HG03103 (cell line): ENCODE data around the gene CYSTM1.

ENCODE experiments used
- ATAC-seq: cut with Tn5 transposase; IDR thresholded peaks from one replicate; pipeline ENCODE4 v1.9.1; 2021; ENCODE audit warnings: low read depth; ENCODE audit not compliant: unreplicated experiment

CYSTM1 gene

GRCh38 chr5:140174465-140175366, at the start of gene CYSTM1:
TSS of gene CYSTM1 (plus strand) at chr5:140175188. CDS start at chr5:140194466, 19,278 bp downstream.
- peak; percentile 89 for ATAC-seq

GRCh38 chr5:140125637-140126036, 49.4 kb upstream of the CYSTM1 start, which contains the start of gene IGIP:
TSS of gene IGIP (plus strand) at chr5:140125937. CDS start at chr5:140128477, 2,540 bp downstream.
- ATAC-seq, result no peak

- no peak for ATAC-seq
These were observed 48.5 kb upstream of the CYSTM1 start for GRCh38 chr5:140126315-140127012.

GRCh38 chr5:140128376-140128775, 46.6 kb upstream of the CYSTM1 start:
- no peak for ATAC-seq

GRCh38 chr5:140130949-140131733, 43.8 kb upstream of the CYSTM1 start:
- no peak for ATAC-seq

- ATAC-seq, result no peak
These were observed 43.0 kb upstream of the CYSTM1 start for GRCh38 chr5:140131967-140132409.

- ATAC-seq, result no peak
These were observed 41.3 kb upstream of the CYSTM1 start for GRCh38 chr5:140133514-140134167.

- ATAC-seq, result no peak
These were observed 40.6 kb upstream of the CYSTM1 start for GRCh38 chr5:140134277-140134935.

- ATAC-seq, result no peak
These were observed 39.9 kb upstream of the CYSTM1 start for GRCh38 chr5:140135127-140135526.

GRCh38 chr5:140136624-140137023, 38.4 kb upstream of the CYSTM1 start:
- ATAC-seq, result no peak

- no peak for ATAC-seq
These were observed 34.6 kb upstream of the CYSTM1 start for GRCh38 chr5:140140435-140140834.

GRCh38 chr5:140141241-140141640, 33.7 kb upstream of the CYSTM1 start:
- ATAC-seq, result no peak

- no peak for ATAC-seq
These were observed 32.7 kb upstream of the CYSTM1 start for GRCh38 chr5:140142246-140142645.

GRCh38 chr5:140142856-140143255, 32.1 kb upstream of the CYSTM1 start:
- ATAC-seq, result no peak

GRCh38 chr5:140143521-140144258, 31.3 kb upstream of the CYSTM1 start:
- ATAC-seq, result no peak

GRCh38 chr5:140145256-140145655, 29.7 kb upstream of the CYSTM1 start:
- no peak for ATAC-seq

GRCh38 chr5:140145818-140146522, 29.0 kb upstream of the CYSTM1 start:
- no peak for ATAC-seq

GRCh38 chr5:140146523-140146842, 28.5 kb upstream of the CYSTM1 start:
- no peak for ATAC-seq

- no peak for ATAC-seq
These were observed 27.5 kb upstream of the CYSTM1 start for GRCh38 chr5:140147460-140147859.
